HepG2 (cell line): ENCODE data around the gene EYA4. TPM values are rescaled to one million over a fixed set of nuclear protein-coding genes. Genes with fewer than 3 reads are reported as not detected.

ENCODE experiments used
- CBFB ChIP-seq: sonication (generic); formaldehyde crosslinking; IDR thresholded peaks from 2 replicates; pipeline ENCODE4 v1.4.0; 2020; ENCODE audit warnings: missing genetic modification reagents
- MYNN ChIP-seq: sonication (generic); formaldehyde crosslinking; IDR thresholded peaks from 2 replicates; pipeline ENCODE4 v1.4.0; 2020; ENCODE audit warnings: mild to moderate bottlenecking, low read depth, missing genetic modification reagents
- NFKBIZ ChIP-seq: IDR thresholded peaks from 2 replicates; pipeline ENCODE4 v1.6.1; 2018; ENCODE audit warnings: missing genetic modification reagents, missing compliant biosample characterization
- PRDM15 ChIP-seq: sonication (generic); formaldehyde crosslinking; IDR thresholded peaks from 2 replicates; pipeline ENCODE4 v1.4.0; 2020; ENCODE audit warnings: missing genetic modification reagents
- ZBTB38 ChIP-seq: sonication (generic); formaldehyde crosslinking; IDR thresholded peaks from 2 replicates; pipeline ENCODE4 v1.5.1; 2020; ENCODE audit warnings: mild to moderate bottlenecking, missing genetic modification reagents
- ZNF3 ChIP-seq: IDR thresholded peaks from 2 replicates; pipeline ENCODE4 v1.7.0; 2017; ENCODE audit warnings: inconsistent platforms
- ZNF318 ChIP-seq: sonication (generic); formaldehyde crosslinking; IDR thresholded peaks from 2 replicates; pipeline ENCODE4 v1.4.0; 2020; ENCODE audit warnings: mild to moderate bottlenecking, missing genetic modification reagents
- polyA plus RNA-seq, 8 experiments: library from polyadenylated mRNA; depleted of rRNA in 3 of 8; stranded (reverse) in 7 of 8; unstranded in 1 of 8; fragments of >200 nt; fragmentation: Illumina TruSeq in 4 of 8; extraction: Trizol in 4 of 8; gene quantifications; 2 replicates each; pipeline versions ENCODE4 v1.2.1 to v1.2.3, GENCODE V29; 2011 to 2016; ENCODE audit warnings: low read depth in 4 of 8, missing spikeins in 1 of 8, mixed read lengths in 1 of 8; ENCODE audit not compliant: insufficient read depth in 1 of 8
- total RNA-seq, 5 experiments: library from RNA; depleted of rRNA; stranded (reverse); fragments of >200 nt; fragmentation: Illumina TruSeq; extraction: Trizol; gene quantifications; 2 replicates each; pipeline ENCODE4 v1.2.3, GENCODE V29; 2016; ENCODE audit warnings: low read depth in 1 of 5

The EYA4 gene
- total and polyA plus RNA-seq, 2 of the 13 experiments (the other 11 are each of a cell fraction or from before 2014, with no cell fraction given): not detected

- TF ChIP-seq ZBTB38 (CRISPR knock-in tag) (no peak), PRDM15 (no peak), NFKBIZ (CRISPR knock-in tag) (no peak), ZNF3 (no peak), ZNF318 (CRISPR knock-in tag) (no peak), CBFB (no peak), MYNN (CRISPR knock-in tag) (no peak)
- TF ChIP-seq, all 625 proteins: peak for 0
Measured at GRCh38 chr6:133306931-133307330, 65.8 kb downstream of the EYA4 start (continued).
